Lower leg skin (tissue), 3 donors: ENCODE results near the gene ITGA11.

ENCODE experiments used
- POLR2A ChIP-seq, 2 donors: fragments of 450-650 bp; IDR thresholded peaks; one replicate each; pipeline ENCODE4 v1.6.1; 2016 to 2017; ENCODE audit warnings: antibody characterized with exemption in 2 of 2, mild to moderate bottlenecking in 1 of 2, moderate library complexity in 1 of 2
- TF ChIP-seq, protein P1 (sequence below), 3 donors: fragments of 450-650 bp; IDR thresholded peaks; one replicate each; pipeline ENCODE4 v1.5.1; 2016; ENCODE audit warnings: antibody characterized with exemption in 3 of 3, mild to moderate bottlenecking in 3 of 3, moderate library complexity in 2 of 3

DNA sequence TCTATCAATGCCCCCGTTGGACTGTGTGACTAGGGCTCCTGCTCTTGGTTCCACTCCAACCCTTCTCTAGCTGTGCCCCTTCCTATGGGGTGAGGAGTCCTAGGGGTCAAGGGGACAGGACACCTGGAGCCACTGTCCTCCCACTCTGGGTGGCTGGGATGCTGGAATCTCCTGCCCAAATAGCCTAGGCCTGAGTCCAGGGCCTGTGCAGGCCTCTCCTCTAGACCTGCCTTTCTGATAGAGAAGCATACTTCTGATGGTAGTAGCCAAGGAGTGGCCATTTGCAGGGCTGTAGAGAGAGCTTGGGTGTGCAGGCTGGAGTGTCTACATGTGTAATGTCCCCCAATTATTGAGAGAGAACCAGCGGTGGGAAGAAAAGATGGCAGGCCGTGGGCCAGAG, 54.2 kb downstream of the ITGA11 start:
- TF ChIP-seq, protein P1, sequence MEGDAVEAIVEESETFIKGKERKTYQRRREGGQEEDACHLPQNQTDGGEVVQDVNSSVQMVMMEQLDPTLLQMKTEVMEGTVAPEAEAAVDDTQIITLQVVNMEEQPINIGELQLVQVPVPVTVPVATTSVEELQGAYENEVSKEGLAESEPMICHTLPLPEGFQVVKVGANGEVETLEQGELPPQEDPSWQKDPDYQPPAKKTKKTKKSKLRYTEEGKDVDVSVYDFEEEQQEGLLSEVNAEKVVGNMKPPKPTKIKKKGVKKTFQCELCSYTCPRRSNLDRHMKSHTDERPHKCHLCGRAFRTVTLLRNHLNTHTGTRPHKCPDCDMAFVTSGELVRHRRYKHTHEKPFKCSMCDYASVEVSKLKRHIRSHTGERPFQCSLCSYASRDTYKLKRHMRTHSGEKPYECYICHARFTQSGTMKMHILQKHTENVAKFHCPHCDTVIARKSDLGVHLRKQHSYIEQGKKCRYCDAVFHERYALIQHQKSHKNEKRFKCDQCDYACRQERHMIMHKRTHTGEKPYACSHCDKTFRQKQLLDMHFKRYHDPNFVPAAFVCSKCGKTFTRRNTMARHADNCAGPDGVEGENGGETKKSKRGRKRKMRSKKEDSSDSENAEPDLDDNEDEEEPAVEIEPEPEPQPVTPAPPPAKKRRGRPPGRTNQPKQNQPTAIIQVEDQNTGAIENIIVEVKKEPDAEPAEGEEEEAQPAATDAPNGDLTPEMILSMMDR (IDR thresholded peaks at IDR 0.05), result no peak
- no peak for TF ChIP-seq POLR2A (IDR thresholded peaks at IDR 0.05)
